GM18519 (cell line): ENCODE results near the gene SOX18.
"Not testable (repeated sequence)": the region's sequence is repeated elsewhere in the genome, so short reads cannot be mapped to it uniquely, and the experiment has no call there.

Experiments used
- ATAC-seq: cut with Tn5 transposase; IDR thresholded peaks from one replicate; pipeline ENCODE4 v1.9.1; 2021; ENCODE audit warnings: mild to moderate bottlenecking, moderate library complexity; ENCODE audit not compliant: unreplicated experiment, low FRiP score

Gene SOX18

GRCh38 chr20:64025101-64025825, 24.2 kb downstream of the SOX18 start:
- no peak for ATAC-seq

DNA sequence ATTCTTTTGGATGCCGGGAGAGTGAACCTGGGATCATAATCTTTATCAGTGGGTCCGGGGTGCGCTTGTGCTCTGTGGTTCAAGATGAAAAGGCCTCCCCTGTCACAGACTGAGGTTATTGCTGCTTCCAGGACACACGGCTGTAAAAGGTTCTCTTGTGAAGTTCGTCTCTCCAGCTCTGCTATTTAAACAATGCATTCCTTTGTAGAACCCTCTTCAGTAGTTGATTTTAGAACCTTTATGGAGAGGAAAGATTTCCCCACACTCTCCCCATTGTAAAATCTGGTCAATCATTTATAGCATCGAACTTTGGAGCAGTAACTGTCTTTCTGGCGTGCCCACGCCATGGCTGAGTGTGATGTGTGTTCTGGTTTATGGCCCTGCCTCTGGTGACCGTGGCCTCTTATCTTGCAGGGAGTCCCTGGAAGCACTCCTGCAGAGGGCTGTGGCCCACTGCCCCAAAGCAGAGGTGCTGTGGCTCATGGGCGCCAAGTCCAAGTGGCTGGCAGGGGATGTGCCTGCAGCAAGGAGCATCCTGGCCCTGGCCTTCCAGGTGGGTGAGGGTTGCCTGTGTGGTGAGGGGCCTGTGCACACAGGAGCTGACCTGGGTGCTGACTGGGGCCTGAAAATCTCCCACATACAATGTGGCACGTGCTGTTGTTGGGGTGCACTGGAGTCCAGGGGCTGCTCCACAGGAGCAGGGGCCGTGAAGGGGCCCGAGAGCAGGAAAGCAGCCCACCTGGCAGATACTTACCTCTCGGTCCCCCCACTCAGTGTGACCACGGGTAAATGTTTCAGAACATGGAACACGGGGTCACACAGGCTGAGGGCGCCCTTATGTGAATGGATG, 25.1 kb downstream of the SOX18 start:
- ATAC-seq, result no peak

DNA sequence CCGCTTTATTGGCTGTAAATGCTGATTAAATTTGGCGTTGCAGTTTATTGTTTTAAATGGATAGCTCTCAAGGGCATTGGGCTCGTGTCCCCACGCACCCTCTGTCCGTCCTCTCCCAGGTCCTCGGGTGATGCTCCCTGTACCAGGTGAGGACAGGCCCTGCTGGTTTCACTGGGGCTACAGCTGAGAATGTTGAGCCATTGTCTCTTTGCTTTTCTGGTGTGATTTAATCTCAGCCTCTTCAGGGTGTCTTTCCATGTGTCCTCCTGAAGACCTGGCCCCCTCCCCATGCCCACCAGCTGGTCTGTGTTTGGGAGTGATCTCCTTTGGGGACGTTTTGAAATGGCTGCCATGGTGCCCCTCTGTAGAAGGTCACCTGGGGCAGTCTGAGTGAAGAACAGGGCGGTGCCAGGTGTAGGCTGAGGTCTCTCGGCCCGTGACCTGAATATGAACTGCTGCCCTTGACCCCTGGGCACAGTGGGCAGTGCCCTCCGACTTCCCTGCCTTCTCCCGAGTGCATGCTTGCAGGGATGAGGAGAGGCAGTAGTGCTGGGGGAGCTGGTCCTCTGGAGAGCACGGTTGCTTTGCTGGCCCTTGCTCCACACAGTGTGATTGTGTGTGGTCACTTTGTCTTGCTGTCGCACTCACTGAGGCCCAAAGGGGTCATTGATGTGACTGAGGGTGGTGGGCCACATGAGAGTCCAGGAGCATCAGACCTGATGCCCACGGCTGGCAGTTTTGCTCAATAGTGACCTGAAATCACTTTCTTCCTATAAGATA, 25.9 kb downstream of the SOX18 start:
- no peak for ATAC-seq

GRCh38 chr20:64022671-64023360, 26.6 kb downstream of the SOX18 start:
- no peak for ATAC-seq

- no peak for ATAC-seq
Measured at GRCh38 chr20:64021124-64021975, 28.1 kb downstream of the SOX18 start.

DNA sequence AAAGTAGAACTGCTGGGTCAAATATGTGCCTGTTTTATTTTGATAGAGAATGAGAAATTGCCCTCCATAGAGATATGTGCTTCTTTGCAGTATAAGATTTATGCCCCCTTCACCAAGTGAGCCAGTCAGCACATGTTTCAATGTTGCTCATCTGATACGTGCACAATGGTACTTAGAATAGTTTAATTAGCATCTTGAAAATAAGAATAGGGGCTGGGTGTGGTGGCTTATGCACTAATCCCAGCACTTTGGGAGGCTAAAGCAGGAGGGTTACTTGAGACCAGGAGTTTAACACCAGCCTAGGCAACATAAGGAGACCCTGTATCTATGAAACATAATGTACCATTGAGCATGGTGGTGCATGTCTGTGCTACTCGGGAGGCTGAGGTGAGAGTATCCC, 33.8 kb downstream of the SOX18 start:
- no peak for ATAC-seq

DNA sequence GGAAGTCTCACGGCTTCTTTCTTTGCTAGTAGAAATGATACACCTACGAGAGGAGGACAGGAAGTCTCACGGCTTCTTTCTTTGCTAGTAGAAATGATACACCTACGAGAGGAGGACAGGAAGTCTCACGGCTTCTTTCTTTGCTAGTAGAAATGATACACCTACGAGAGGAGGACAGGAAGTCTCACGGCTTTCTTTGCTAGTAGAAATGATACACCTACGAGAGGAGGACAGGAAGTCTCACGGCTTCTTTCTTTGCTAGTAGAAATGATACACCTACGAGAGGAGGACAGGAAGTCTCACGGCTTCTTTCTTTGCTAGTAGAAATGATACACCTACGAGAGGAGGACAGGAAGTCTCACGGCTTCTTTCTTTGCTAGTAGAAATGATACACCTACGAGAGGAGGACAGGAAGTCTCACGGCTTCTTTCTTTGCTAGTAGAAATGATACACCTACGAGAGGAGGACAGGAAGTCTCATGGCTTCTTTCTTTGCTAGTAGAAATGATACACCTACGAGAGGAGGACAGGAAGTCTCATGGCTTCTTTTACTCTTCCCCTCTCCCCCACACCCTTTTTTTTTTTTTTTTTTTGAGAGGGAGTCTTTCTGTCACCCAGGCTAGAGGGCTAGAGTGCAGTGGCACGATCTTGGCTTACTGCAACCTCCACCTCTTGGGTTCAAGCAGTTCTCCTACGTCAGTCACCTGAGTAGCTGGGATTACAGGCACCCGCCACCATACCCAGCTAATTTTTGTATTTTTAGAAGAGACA, 36.9 kb downstream of the SOX18 start:
- not testable (repeated sequence) for ATAC-seq

GRCh38 chr20:64011366-64011779, 38.1 kb downstream of the SOX18 start:
- no peak for ATAC-seq

DNA sequence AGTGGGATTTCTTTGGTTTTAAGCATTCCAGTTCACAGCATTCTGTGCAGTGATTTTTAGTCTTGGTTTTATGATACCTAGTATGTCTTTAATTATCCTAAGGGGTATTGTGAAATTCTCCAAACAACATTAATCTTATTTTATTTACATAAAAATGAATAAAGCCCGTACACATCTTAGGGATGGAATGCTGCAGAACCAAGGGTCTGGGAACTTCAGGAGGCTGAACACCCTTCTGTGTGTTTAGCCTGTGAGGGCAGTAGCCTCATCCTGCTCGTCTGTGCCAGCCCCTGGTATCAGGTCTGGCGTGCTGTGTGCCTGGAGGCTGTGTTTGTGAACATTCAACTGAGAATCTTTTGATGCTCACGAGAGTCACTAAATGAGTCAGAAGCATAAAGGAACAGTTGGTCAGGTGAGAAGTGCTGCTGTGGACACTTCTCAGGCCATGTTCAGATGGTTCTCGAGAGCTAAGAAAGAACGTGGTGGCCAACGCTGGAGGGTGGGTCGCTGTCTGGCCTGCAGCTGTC, 38.7 kb downstream of the SOX18 start:
- ATAC-seq, result no peak

DNA sequence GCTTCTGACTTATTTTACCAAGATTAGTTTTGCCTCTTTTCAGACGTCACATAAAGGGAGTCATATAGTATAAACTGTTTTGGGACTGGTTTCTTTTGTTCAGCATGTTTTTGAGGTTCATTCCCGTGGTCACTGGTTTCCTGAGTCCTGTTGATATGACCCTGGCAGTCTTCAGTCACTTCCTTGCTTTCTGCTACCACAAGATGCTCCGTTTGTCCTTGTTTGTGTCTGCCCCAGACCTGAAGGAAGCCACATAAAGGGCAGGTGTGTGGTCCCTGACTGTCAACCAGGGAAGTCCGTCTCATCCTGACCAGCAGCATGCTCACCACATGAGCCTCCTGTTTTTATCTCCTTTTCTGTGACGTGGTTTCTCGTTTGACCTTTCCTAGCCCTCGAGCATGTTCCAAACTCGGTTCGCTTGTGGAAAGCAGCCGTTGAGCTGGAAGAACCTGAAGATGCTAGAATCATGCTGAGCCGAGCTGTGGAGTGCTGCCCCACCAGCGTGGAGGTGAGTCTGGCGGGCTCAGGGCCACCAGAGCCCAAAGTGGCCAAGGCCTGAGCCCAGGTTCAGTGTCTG, 39.5 kb downstream of the SOX18 start:
- no peak for ATAC-seq

DNA sequence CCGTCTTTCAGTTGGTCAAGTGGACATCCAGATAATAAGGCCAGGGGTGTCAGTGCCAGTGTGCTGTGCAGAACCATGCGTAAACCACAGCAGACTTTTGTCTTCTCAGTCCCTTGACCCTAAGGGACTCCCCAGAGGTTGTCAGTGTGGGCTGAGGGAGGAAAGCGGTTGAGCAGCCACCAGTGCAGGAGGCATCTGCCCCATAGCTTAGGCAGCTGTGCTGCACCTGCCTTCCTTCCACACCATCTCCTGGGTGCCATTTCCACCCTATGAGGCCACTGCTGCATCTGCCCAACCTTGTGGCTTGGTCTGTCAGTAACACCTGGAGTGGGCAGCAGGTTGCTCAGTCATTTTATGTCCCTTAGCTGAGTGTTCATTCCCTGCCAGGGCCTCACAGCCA, 42.5 kb downstream of the SOX18 start:
- ATAC-seq, result no peak

DNA sequence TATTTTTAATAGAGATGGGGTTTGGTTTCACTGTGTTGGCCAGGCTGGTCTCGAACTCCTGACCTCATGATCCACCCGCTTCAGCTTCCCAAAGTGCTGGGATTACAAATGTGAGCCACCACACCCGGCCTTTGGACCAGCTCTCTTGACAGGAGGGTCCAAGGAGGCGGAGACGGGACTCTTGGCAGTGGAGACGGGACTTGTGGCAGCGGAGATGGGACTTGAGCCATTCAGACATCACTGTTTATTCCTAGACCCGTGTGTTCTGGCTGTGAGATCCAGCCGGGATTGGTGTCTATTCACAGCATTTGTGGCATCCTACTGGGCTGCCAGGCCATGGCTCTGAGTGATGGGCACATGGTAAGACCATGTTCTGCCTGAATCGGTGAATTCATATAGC, 42.9 kb downstream of the SOX18 start:
- no peak for ATAC-seq

DNA sequence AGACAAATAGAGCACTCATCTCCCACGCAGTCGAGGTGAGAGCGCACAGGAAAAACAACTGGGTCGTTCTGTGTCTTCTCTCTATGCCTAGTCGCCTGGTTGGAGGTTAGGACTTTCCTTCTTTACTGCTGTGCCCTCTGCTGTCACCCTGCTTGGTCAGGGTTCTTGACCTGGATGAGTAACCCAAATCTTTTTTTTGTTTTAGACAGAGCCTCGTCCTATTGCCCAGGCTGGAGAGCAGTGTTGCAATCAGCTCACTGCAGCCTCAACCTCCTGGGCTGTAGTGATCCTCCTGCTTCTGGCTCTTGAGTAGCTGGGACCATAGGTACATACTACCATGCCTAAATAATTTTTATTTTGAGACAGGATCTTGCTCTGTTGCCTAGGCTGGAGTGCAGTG, 44.0 kb downstream of the SOX18 start:
- ATAC-seq, result no peak

GRCh38 chr20:64003960-64004725, 45.3 kb downstream of the SOX18 start:
- no peak for ATAC-seq

GRCh38 chr20:64001607-64002011, 47.8 kb downstream of the SOX18 start:
- ATAC-seq, result no peak

GRCh38 chr20:64000906-64001305, 48.5 kb downstream of the SOX18 start:
- ATAC-seq, result no peak
